ENCODE data around the gene KCNMB2.

DNA sequence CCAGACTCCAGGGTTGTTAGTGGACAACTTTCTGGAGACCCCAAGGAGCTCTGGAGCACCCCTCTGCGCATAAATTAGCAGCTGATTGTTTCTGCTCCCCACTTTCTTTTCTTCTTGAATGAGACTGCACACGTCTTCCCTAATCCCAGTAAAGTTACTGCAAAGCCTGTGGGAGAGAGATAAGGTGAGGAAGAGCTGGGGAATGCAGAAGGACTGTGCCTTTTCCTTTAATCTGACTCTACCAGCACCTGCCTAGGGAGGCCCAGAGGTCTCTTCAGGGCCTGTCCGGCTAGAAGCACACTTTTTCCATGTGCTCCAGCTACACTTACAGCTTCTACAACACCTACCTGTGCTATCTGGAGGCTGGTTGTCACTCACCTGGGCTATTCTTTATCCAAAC is 143.8 kb downstream of the KCNMB2 start:
- TF ChIP-seq, protein P1, sequence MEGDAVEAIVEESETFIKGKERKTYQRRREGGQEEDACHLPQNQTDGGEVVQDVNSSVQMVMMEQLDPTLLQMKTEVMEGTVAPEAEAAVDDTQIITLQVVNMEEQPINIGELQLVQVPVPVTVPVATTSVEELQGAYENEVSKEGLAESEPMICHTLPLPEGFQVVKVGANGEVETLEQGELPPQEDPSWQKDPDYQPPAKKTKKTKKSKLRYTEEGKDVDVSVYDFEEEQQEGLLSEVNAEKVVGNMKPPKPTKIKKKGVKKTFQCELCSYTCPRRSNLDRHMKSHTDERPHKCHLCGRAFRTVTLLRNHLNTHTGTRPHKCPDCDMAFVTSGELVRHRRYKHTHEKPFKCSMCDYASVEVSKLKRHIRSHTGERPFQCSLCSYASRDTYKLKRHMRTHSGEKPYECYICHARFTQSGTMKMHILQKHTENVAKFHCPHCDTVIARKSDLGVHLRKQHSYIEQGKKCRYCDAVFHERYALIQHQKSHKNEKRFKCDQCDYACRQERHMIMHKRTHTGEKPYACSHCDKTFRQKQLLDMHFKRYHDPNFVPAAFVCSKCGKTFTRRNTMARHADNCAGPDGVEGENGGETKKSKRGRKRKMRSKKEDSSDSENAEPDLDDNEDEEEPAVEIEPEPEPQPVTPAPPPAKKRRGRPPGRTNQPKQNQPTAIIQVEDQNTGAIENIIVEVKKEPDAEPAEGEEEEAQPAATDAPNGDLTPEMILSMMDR (IDR thresholded peaks at IDR 0.05): no peak
- no peak for TF ChIP-seq POLR2A (IDR thresholded peaks at IDR 0.05)
